ENCODE measurements around the gene FOXRED2. TPM values are rescaled to one million over a fixed set of nuclear protein-coding genes. Genes with fewer than 3 reads are reported as not detected.
A peak's percentile ranks its signal among the peaks of the same experiment; 100 is the strongest.

Gene FOXRED2
- total and polyA plus RNA-seq, 2 of the 4 experiments (the other 2 are of a cell fraction), result 1.6 to 4.0 TPM

DNA sequence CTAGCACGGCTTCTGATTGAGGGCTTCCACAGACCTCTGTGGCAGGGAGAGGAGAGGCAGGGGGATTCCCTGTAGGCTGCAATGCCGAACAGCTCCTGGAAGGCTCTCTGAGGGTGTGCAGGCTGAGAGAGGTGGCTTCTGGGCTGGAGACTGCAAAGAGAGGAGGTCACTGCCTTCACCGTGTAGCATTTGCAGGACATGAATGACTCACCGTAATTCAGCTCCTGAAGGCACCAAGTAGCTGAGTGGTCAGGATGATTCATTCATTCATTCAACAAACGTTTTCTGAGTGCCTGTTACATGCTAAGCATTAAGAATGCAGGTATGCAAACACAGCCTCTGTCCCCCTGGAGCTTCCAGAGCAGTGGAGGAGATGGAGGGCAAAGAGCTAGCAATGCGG, 40.1 kb upstream of the FOXRED2 start:
- Histone ChIP-seq H3K18ac (ENCODE audit: low read depth, low read length) (no peak overlapping the region), H3K79me1 (ENCODE audit: low read depth in 1 of 2, low read length in 2 of 2) (no peaks in the 10 kb centered on the region), H3K9me3 (ENCODE audit: control insufficient read depth, insufficient read depth, low read length) (no peaks in the 10 kb centered on the region), H3K36me3 (ENCODE audit: control insufficient read depth, insufficient read depth, low read length) (no peaks in the 10 kb centered on the region), H4K20me1 (ENCODE audit: insufficient read depth, low read length) (peaks cover 4% of the 10 kb centered on the region; the same call in 1 of the 2 replicates), H3K4me3 (ENCODE audit: insufficient read depth, low read depth, low read length) (no peak overlapping the region), H4K8ac (ENCODE audit: low read depth in 2 of 2, low read length in 2 of 2) (no peak overlapping the region), H2AK9ac (replicated peaks; ENCODE audit: low read depth, low read length, poor library complexity) (peak overlapping the region; percentile 4), H3K27me3 (ENCODE audit: control insufficient read depth, insufficient read depth, low read length) (peaks cover 16% of the 10 kb centered on the region), H3K9ac (ENCODE audit: low read depth, low read length) (no peak overlapping the region), H4K91ac (ENCODE audit: insufficient read depth, low read depth, low read length) (no peak overlapping the region), H3K27ac (ENCODE audit: insufficient read depth, low read length) (no peak overlapping the region), H3K23ac (ENCODE audit: low read depth, low read length) (no peak overlapping the region), H2AK5ac (ENCODE audit: low read depth, low read length) (peak overlapping the region; percentile 37; the same call in 1 of the 2 replicates), H2BK20ac (ENCODE audit: low read depth, low read length) (no peak overlapping the region), H3K4me1 (ENCODE audit: control insufficient read depth, insufficient read depth, low read length) (peaks cover 10% of the 10 kb centered on the region; the same call in 1 of the 2 replicates), H3K9me1 (ENCODE audit: insufficient read depth, low read length) (peaks cover 10% of the 10 kb centered on the region; the same call in 1 of the 2 replicates), H2AFZ (replicated peaks; ENCODE audit: low read length, poor library complexity) (peak overlapping the region; percentile 63), H2BK120ac (ENCODE audit: low read depth, low read length) (no peak overlapping the region; the same call in 1 of the 2 replicates), H2BK15ac (ENCODE audit: low read depth, low read length) (no peak overlapping the region), H3K4me2 (ENCODE audit: low read depth, low read length) (no peak overlapping the region; the same call in 1 of the 2 replicates), H2BK5ac (ENCODE audit: low read depth, low read length, poor library complexity, severe bottlenecking) (no peak overlapping the region), H4K5ac (ENCODE audit: low read depth, low read length) (no peak overlapping the region), H3K56ac (ENCODE audit: extremely low read depth, insufficient read depth, low read length) (no peak overlapping the region), H3K4ac (ENCODE audit: low read depth, low read length) (0 out of 2 replicates have a peak overlapping the region, but pooled peaks have one; percentile 40), H3K14ac (replicated peaks; ENCODE audit: low read depth, low read length) (no peak overlapping the region; the same call in 1 of the 2 replicates)
- 58% methylated on average over 2 of the region's 6 CpGs; no CpG with 5 or more reads in 1 of the 2 experiments for WGBS, 2 experiments (ENCODE audit: extremely low coverage in 2 of 2, insufficient read length in 1 of 2)
- dilution Hi-C loops (cut with HindIII; ENCODE audit: low sequenced_read_pairs, unreplicated experiment) (no loop called here), in situ Hi-C loops (cut with MboI; ENCODE audit: low sequenced_read_pairs) (loop anchor here (5.0 to 10.0 kb wide), 2 partner anchors 228 to 310 kb away; partner anchors contain the start of gene IFT27), intact Hi-C loops (cut with micrococcal nuclease) (loop anchor here (1.0 to 5.0 kb wide), 4 partner anchors 210 to 431 kb away; no protein-coding TSS in a partner anchor)
- TF ChIP-seq CTCF (conservative IDR thresholded peaks at IDR 0.05; ENCODE audit: low read depth, low read length), result no peak
- TF ChIP-seq FOS (IDR thresholded peaks at IDR 0.05; ENCODE audit: low read depth, low read length), result peak; percentile 93
- TF ChIP-seq BHLHE40 (IDR thresholded peaks at IDR 0.05; ENCODE audit: low read depth, low read length), result peak; percentile 65; the same call in 1 of the 2 replicates
- 0 out of 2 replicates have a peak, but pooled peaks have one; percentile 13 for TF ChIP-seq SMC3 (IDR thresholded peaks at IDR 0.05; ENCODE audit: low read depth, low read length)
- peak; percentile 30; the same call in 1 of the 2 replicates for TF ChIP-seq MAFK (IDR thresholded peaks at IDR 0.05; ENCODE audit: low read depth, low read length)
- no peak for TF ChIP-seq RFX5 (IDR thresholded peaks at IDR 0.05; ENCODE audit: low read depth, low read length)
- POLR2A ChIA-PET (ENCODE audit: unreplicated experiment), result no interaction called here
- no TSS peak for BruUV-seq (replicated peaks)
- DNase-seq, result peak; percentile 92
- CTCF ChIA-PET, result interaction anchor here (1.2 to 1.8 kb wide), 5 partner anchors 210 to 431 kb away, joined by 3 to 11 read pairs (median 4); no protein-coding TSS in a partner anchor
- ATAC-seq (ENCODE audit: low read depth), result peak; percentile 76
